Raji (cell line): ENCODE data around the gene CDC42SE1.
A peak's percentile ranks its signal among the peaks of the same experiment; 100 is the strongest.

Experiments used
- POLR2A ChIP-seq: IDR thresholded peaks from 2 replicates; pipeline ENCODE4 v1.6.1; 2011; ENCODE audit warnings: low read depth, low read length, control low read depth; ENCODE audit not compliant: insufficient read depth

The CDC42SE1 gene

GRCh38 chr1:151060007-151060656 lies 710 bp upstream of the CDC42SE1 start, which contains the start of gene MLLT11:
MLLT11 (plus strand) TSS chr1:151060397; CDS start chr1:151067225, 6,828 bp downstream.
- peak; percentile 50; the same call in 1 of the 2 replicates for TF ChIP-seq POLR2A

GRCh38 chr1:151058692-151059091 lies 730 bp downstream of the CDC42SE1 start:
- no peak for TF ChIP-seq POLR2A

GRCh38 chr1:151056149-151056548 lies 3.3 kb downstream of the CDC42SE1 start:
- no peak for TF ChIP-seq POLR2A

- no peak for TF ChIP-seq POLR2A
These were observed 3.8 kb downstream of the CDC42SE1 start for GRCh38 chr1:151055581-151055980.

GRCh38 chr1:151054971-151055547 lies 4.4 kb downstream of the CDC42SE1 start:
- TF ChIP-seq POLR2A: no peak

DNA sequence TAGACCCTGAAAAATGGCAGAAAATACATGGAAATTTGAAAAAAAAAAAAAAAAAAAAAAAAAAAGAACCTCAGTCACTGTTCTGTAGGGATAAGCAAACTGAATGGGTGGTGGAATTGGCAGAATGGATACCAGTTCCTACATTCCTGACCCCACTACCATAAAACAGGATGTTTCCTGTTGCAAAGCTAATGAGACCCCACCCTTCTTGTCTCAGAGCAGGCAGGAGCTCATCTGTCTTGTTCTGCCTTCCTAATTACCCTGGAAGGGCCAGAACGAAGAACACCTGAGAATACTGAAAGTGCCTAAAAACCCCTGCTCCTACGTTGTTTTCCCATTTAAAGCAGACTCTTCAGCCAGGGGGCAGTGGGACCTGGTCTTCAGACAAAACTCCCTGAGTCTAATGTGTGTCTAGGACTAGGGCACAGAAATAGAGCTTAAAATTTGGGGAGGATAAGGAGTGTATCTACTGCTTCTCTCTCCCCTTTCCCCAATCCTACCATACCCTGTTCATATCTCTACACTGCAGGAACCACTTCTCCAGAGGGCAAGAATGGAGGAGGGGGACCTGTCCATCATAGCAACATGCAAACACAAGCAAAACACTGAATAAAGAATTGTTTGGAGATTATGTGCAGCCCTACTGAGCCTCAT lies 7.9 kb downstream of the CDC42SE1 start:
- no peak for TF ChIP-seq POLR2A

- no peak for TF ChIP-seq POLR2A
These were observed 9.3 kb downstream of the CDC42SE1 start for GRCh38 chr1:151050051-151050688.

DNA sequence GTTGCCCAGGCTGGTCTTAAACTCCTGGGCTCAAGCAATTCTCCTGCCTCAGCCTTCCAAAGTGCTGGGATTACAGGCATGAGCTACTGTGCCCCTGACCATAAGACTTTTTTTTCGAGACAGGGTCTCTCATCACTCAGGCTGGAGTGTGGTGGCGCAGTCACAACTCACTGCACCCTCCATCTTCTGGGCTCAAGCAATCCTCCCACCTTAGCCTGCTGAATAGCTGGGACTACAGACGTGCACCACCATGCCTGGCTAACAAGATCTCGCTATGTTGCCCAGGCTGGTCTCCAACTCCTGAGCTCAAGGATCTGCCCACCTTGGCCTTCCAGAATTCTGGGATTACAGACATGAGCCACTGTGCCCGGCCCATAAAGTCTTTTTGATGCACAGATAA lies 10.0 kb downstream of the CDC42SE1 start:
- TF ChIP-seq POLR2A: no peak

DNA sequence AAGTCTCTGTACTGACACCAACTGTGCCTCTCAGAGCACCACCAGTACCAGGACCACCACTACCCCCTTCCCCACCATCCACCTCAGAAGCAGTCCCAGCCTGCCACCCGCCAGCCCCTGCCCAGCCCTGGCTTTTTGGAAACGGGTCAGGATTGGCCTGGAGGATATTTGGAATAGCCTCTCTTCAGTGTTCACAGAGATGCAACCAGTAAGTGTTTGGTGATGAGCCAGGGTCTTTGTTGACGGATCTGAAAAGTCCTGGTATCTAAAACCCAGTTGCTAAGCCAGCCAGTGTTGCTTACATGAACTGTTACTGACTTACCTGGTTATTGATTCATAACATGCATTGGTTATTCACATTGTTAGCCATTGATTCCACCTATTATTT lies 10.8 kb downstream of the CDC42SE1 start:
- TF ChIP-seq POLR2A: no peak; the same call in 1 of the 2 replicates

- 0 out of 2 replicates have a peak, but pooled peaks have one; percentile 25 for TF ChIP-seq POLR2A
These were observed 11.3 kb downstream of the CDC42SE1 start for GRCh38 chr1:151047925-151048644.

- TF ChIP-seq POLR2A: peak; percentile 64
These were observed 11.9 kb downstream of the CDC42SE1 start, which contains the start of gene C1orf56 for GRCh38 chr1:151047591-151047924. C1orf56 (plus strand) TSS chr1:151047751; CDS start chr1:151047848, 97 bp downstream.

DNA sequence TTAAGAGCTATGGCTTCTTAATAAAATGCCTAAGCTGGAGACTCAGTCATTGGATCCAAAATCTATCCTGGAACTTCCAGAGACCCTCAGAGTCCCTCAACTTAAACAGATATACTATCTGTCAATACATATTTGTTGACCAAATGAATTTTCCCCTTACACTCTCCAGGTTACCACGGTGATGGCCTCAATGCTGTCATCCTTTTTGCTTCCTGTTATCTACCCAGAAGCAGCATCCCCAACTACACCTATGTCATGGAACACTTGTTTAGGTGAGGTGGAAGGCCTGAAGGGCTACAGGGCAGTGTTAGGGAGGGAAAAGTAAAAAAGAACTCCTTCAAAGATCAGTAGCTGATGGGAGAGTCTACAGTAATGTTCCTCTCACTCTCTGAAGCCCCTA lies 16.3 kb downstream of the CDC42SE1 start:
- no peak for TF ChIP-seq POLR2A

DNA sequence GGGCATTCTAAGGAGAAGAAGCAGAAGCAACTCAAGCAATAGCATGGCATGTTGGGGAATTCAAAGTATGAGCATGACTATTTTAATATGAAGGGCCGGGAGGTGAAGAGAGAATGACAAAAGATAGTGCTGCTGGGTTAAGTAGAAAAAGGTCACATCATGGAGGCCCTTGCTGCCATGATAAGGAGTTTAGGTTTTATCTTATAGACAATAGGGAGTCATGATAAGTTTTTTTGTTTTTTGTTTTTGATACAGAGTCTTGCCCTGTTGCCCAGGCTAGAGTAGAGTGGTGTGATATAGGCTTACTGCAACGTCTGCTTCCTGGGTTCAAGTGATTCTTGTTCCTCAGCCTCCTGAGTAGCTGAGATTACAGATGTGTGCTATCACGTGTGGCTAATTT lies 19.9 kb downstream of the CDC42SE1 start:
- no peak for TF ChIP-seq POLR2A

GRCh38 chr1:151037032-151037431 lies 22.4 kb downstream of the CDC42SE1 start:
- no peak for TF ChIP-seq POLR2A

- no peak for TF ChIP-seq POLR2A
These were observed 23.1 kb downstream of the CDC42SE1 start, which contains the start of gene BNIPL for GRCh38 chr1:151036356-151036755. BNIPL (plus strand) TSS chr1:151036586; CDS start chr1:151036726, 140 bp downstream.
